ENCODE data around the gene RCBTB2. TPM values are rescaled to one million over a fixed set of nuclear protein-coding genes. Genes with fewer than 3 reads are reported as not detected.

The RCBTB2 gene
- total RNA-seq, 4 donors from 2014 or later = 5.2 to 8.1 (median 6.1) TPM

- peak overlapping the region; percentile 64 to 83 (median 65) for H3K27ac ChIP-seq
- no peaks in the 10 kb centered on the region for H3K9me3 ChIP-seq
- no peak for DNase-seq
- H3K4me3 ChIP-seq = no peak overlapping the region
- H3K27me3 ChIP-seq = no peaks in the 10 kb centered on the region
- 30 to 41% methylated on average over 6 of the region's 6 CpGs for WGBS, 2 donors (ENCODE audit: low coverage in 1 of 2)
- H3K4me1 ChIP-seq = peaks cover 0 to 41% (median 5%) of the 10 kb centered on the region in 4 donors
- TF ChIP-seq CTCF (IDR thresholded peaks at IDR 0.05) (no peak), POLR2AphosphoS5 (IDR thresholded peaks at IDR 0.05) (no peak), EP300 (IDR thresholded peaks at IDR 0.05; ENCODE audit: low read depth) (no peak), POLR2A (IDR thresholded peaks at IDR 0.05) (no peak)
- intact Hi-C loops (cut with DNase I; ENCODE audit: low total_unique reads) = no loop called here
- H3K36me3 ChIP-seq = no peaks in the 10 kb centered on the region
- in situ Hi-C loops (cut with MboI; ENCODE audit: low pct_ligation_motif_present in 1 of 4, low pct_unique_long_range_greater_than_20kb in 1 of 4, low sequenced_read_pairs in 3 of 4) = no loop called here
These were observed 34.9 kb upstream of the RCBTB2 start for GRCh38 chr13:48567515-48568369.

- intact Hi-C loops (cut with DNase I; ENCODE audit: low total_unique reads) = no loop called here
- WGBS, 2 donors (ENCODE audit: low coverage in 1 of 2) = 82 to 83% methylated on average over 3 of the region's 3 CpGs
- H3K36me3 ChIP-seq = no peaks in the 10 kb centered on the region
- TF ChIP-seq EP300 (IDR thresholded peaks at IDR 0.05; ENCODE audit: low read depth) (no peak), CTCF (IDR thresholded peaks at IDR 0.05) (no peak), POLR2AphosphoS5 (IDR thresholded peaks at IDR 0.05) (no peak), POLR2A (IDR thresholded peaks at IDR 0.05) (no peak)
- H3K9me3 ChIP-seq = no peaks in the 10 kb centered on the region
- no peak overlapping the region for H3K27ac ChIP-seq
- H3K4me1 ChIP-seq = peaks cover 0 to 21% (median 0%) of the 10 kb centered on the region in 4 donors
- no peak for DNase-seq
- H3K4me3 ChIP-seq = no peak overlapping the region
- no peaks in the 10 kb centered on the region for H3K27me3 ChIP-seq
- in situ Hi-C loops (cut with MboI; ENCODE audit: low pct_ligation_motif_present in 1 of 4, low pct_unique_long_range_greater_than_20kb in 1 of 4, low sequenced_read_pairs in 3 of 4) = no loop called here
These were observed 31.2 kb upstream of the RCBTB2 start for GRCh38 chr13:48564056-48564455.

GRCh38 chr13:48563626-48564025 lies 30.7 kb upstream of the RCBTB2 start:
- no peak for DNase-seq
- no peaks in the 10 kb centered on the region for H3K27me3 ChIP-seq
- intact Hi-C loops (cut with DNase I; ENCODE audit: low total_unique reads) = no loop called here
- no peak for TF ChIP-seq POLR2AphosphoS5 (IDR thresholded peaks at IDR 0.05)
- TF ChIP-seq EP300 (IDR thresholded peaks at IDR 0.05; ENCODE audit: low read depth) = no peak
- TF ChIP-seq POLR2A (IDR thresholded peaks at IDR 0.05) = no peak
- no peak for TF ChIP-seq CTCF (IDR thresholded peaks at IDR 0.05)
- no peaks in the 10 kb centered on the region for H3K36me3 ChIP-seq
- no peaks in the 10 kb centered on the region for H3K9me3 ChIP-seq
- in situ Hi-C loops (cut with MboI; ENCODE audit: low pct_ligation_motif_present in 1 of 4, low pct_unique_long_range_greater_than_20kb in 1 of 4, low sequenced_read_pairs in 3 of 4) = no loop called here
- H3K27ac ChIP-seq = no peak overlapping the region
- H3K4me1 ChIP-seq = peaks cover 0 to 17% (median 0%) of the 10 kb centered on the region in 4 donors
- H3K4me3 ChIP-seq = no peak overlapping the region

GRCh38 chr13:48562296-48563066 lies 29.6 kb upstream of the RCBTB2 start:
- Histone ChIP-seq H3K4me3 (no peak overlapping the region), H3K9me3 (no peaks in the 10 kb centered on the region), H3K27ac (no peak overlapping the region), H3K27me3 (no peaks in the 10 kb centered on the region), H3K4me1 (peaks cover 0 to 5% (median 0%) of the 10 kb centered on the region in 4 donors), H3K36me3 (no peaks in the 10 kb centered on the region)
- peak; percentile 33 for DNase-seq
- TF ChIP-seq EP300 (IDR thresholded peaks at IDR 0.05; ENCODE audit: low read depth) = no peak
- no peak for TF ChIP-seq POLR2A (IDR thresholded peaks at IDR 0.05)
- no peak for TF ChIP-seq POLR2AphosphoS5 (IDR thresholded peaks at IDR 0.05)
- no peak for TF ChIP-seq CTCF (IDR thresholded peaks at IDR 0.05)
- intact Hi-C loops (cut with DNase I; ENCODE audit: low total_unique reads) (no loop called here), in situ Hi-C loops (cut with MboI; ENCODE audit: low pct_ligation_motif_present in 1 of 4, low pct_unique_long_range_greater_than_20kb in 1 of 4, low sequenced_read_pairs in 3 of 4) (no loop called here)
- WGBS, 2 donors (ENCODE audit: low coverage in 1 of 2) = 61 to 66% methylated on average over 3 to 4 of the region's 4 CpGs
